ENCODE data around the gene CHST8. TPM values are rescaled to one million over a fixed set of nuclear protein-coding genes. Genes with fewer than 3 reads are reported as not detected.
"Not testable (repeated sequence)": the region's sequence is repeated elsewhere in the genome, so short reads cannot be mapped to it uniquely, and the experiment has no call there.

Gene CHST8
- total RNA-seq, 5 donors from 2014 or later (not counting 1 experiment from before 2014, with no cell fraction given) = not detected

DNA sequence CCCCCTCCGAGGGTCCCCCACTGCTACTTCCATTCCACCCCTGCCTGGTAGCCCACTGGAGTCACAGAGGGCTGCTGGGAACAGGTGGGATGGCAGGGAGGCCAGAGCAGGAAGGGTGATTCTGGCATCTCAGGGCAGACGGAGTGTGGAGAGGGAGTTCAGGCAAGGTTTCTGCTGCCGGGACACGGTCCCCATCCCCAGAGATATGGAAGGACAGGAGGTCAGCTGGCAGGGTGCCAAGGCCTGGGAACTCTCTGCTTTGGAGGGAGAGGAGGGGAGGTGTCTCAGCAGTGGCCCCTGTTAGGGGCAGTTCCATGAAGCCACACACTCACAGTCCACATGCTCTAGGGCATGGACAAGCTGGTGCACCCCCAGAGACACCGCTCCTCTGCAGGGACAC lies 68.1 kb downstream of the CHST8 start:
- Histone ChIP-seq H3K9me3 (no peaks in the 10 kb centered on the region), H3K27me3 (replicated peaks in 1 of 2; ENCODE audit: control insufficient read depth in 2 of 2, extremely low read depth in 1 of 2, insufficient read depth in 2 of 2, low read length in 1 of 2) (peaks cover 0 to 49% of the 10 kb centered on the region in 2 experiments), H3K4me3 (ENCODE audit: control insufficient read depth in 1 of 2, extremely low read depth in 1 of 2, low read length in 1 of 2) (no peak overlapping the region), H3K36me3 (ENCODE audit: control insufficient read depth in 2 of 2, extremely low read depth in 1 of 2, insufficient read depth in 1 of 2, low read length in 1 of 2) (no peaks in the 10 kb centered on the region), H3K4me1 (ENCODE audit: control insufficient read depth in 1 of 2, extremely low read depth in 1 of 2, insufficient read depth in 2 of 2, low read length in 2 of 2) (no peaks in the 10 kb centered on the region), H3K27ac (ENCODE audit: low read length) (no peak overlapping the region)
- no peak for ATAC-seq (replicated peaks in 1 of 4)
- no peak for DNase-seq
- POLR2A ChIA-PET = no interaction called here
- no peak overlapping the region for H3K4me3 Mint-ChIP-seq
- no peaks in the 10 kb centered on the region for H3K36me3 Mint-ChIP-seq
- H3K4me1 Mint-ChIP-seq = no peaks in the 10 kb centered on the region
- H3K27me3 Mint-ChIP-seq = peaks cover 17 to 27% of the 10 kb centered on the region in 2 donors
- no peak overlapping the region for H3K27ac Mint-ChIP-seq
- H3K9me3 Mint-ChIP-seq = no peaks in the 10 kb centered on the region
- CTCF ChIA-PET = no interaction called here
- 80% methylated on average over 1 of the region's 5 CpGs for WGBS (ENCODE audit: insufficient coverage)

DNA sequence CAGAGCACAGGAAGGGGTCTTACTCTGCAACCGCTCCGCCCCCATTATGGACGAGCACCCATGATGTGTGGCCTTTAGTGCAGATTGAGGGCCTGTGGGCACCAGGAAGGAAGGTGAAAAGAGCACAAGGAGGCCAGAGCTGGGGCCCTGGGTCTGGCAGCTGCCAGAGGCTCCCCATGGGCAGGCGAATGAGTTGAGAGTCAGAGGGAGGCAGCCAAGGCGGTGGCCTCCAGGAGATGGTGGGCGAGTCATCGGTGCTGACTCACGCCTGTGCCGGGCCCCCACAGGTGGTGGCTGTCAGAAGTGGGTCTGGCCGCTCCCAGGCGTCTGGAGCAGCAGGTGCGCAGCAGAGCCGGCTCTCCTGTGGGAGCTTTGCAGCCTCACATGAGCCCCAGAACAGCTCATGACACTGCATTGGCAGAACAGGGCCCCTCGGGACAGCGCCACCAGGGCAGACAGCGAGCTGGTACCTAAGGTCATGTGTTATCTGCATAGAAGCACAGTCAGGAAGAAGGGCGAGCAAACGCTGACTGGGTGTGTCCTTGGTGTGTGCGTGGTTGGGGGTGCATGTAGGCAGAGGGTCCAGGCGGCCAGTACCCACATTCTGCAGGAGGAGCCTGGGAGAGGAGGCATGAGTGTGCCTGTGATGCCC lies 68.8 kb downstream of the CHST8 start:
- Histone ChIP-seq H3K36me3 (ENCODE audit: control insufficient read depth in 2 of 2, extremely low read depth in 1 of 2, insufficient read depth in 1 of 2, low read length in 1 of 2) (no peaks in the 10 kb centered on the region), H3K27me3 (replicated peaks in 1 of 2; ENCODE audit: control insufficient read depth in 2 of 2, extremely low read depth in 1 of 2, insufficient read depth in 2 of 2, low read length in 1 of 2) (peaks cover 0 to 44% of the 10 kb centered on the region in 2 experiments), H3K4me3 (ENCODE audit: control insufficient read depth in 1 of 2, extremely low read depth in 1 of 2, low read length in 1 of 2) (no peak overlapping the region), H3K27ac (ENCODE audit: low read length) (no peak overlapping the region), H3K4me1 (ENCODE audit: control insufficient read depth in 1 of 2, extremely low read depth in 1 of 2, insufficient read depth in 2 of 2, low read length in 2 of 2) (no peaks in the 10 kb centered on the region), H3K9me3 (no peaks in the 10 kb centered on the region)
- CTCF ChIA-PET = no interaction called here
- H3K27ac Mint-ChIP-seq = no peak overlapping the region
- no peaks in the 10 kb centered on the region for H3K9me3 Mint-ChIP-seq
- POLR2A ChIA-PET = no interaction called here
- H3K36me3 Mint-ChIP-seq = no peaks in the 10 kb centered on the region
- WGBS (ENCODE audit: insufficient coverage) = 76% methylated on average over 20 of the region's 20 CpGs
- ATAC-seq (replicated peaks in 1 of 4) (no peak), DNase-seq (no peak)
- peaks cover 15 to 22% of the 10 kb centered on the region in 2 donors for H3K27me3 Mint-ChIP-seq
- H3K4me3 Mint-ChIP-seq = no peak overlapping the region
- no peaks in the 10 kb centered on the region for H3K4me1 Mint-ChIP-seq

DNA sequence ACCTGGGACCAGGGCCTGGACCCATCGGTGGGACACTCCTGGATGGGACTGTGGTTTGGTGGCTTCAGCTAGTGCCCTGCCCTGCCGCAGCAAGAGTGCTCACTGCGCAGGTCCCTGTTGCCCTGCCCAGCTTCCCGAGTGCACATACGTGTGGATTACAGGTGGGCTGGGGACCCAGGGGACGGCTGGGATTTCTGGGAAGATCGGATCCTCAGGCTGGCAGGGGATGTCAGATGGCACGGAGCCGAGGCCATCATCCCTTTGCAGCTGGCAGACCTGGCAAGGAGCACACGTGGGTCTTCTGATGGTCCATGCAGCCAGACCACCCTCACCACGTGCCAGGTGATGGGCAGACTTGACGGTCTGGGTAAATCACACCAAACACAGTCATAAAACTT lies 69.3 kb downstream of the CHST8 start:
- no peak overlapping the region for H3K27ac Mint-ChIP-seq
- no peaks in the 10 kb centered on the region for H3K9me3 ChIP-seq
- no peaks in the 10 kb centered on the region for H3K36me3 ChIP-seq (ENCODE audit: control insufficient read depth in 2 of 2, extremely low read depth in 1 of 2, insufficient read depth in 1 of 2, low read length in 1 of 2)
- no peaks in the 10 kb centered on the region for H3K4me1 Mint-ChIP-seq
- DNase-seq = no peak
- H3K36me3 Mint-ChIP-seq = no peaks in the 10 kb centered on the region
- WGBS (ENCODE audit: insufficient coverage) = 83% methylated on average over 10 of the region's 12 CpGs
- peaks cover 11 to 17% of the 10 kb centered on the region in 2 donors for H3K27me3 Mint-ChIP-seq
- no peak overlapping the region for H3K4me3 Mint-ChIP-seq
- POLR2A ChIA-PET = no interaction called here
- H3K27ac ChIP-seq (ENCODE audit: low read length) = no peak overlapping the region
- CTCF ChIA-PET = no interaction called here
- no peak for ATAC-seq (replicated peaks in 1 of 4)
- H3K9me3 Mint-ChIP-seq = no peaks in the 10 kb centered on the region
- H3K27me3 ChIP-seq (replicated peaks in 1 of 2; ENCODE audit: control insufficient read depth in 2 of 2, extremely low read depth in 1 of 2, insufficient read depth in 2 of 2, low read length in 1 of 2) = peaks cover 0 to 39% of the 10 kb centered on the region in 2 experiments
- no peak overlapping the region for H3K4me3 ChIP-seq (ENCODE audit: control insufficient read depth in 1 of 2, extremely low read depth in 1 of 2, low read length in 1 of 2)
- no peaks in the 10 kb centered on the region for H3K4me1 ChIP-seq (ENCODE audit: control insufficient read depth in 1 of 2, extremely low read depth in 1 of 2, insufficient read depth in 2 of 2, low read length in 2 of 2)

DNA sequence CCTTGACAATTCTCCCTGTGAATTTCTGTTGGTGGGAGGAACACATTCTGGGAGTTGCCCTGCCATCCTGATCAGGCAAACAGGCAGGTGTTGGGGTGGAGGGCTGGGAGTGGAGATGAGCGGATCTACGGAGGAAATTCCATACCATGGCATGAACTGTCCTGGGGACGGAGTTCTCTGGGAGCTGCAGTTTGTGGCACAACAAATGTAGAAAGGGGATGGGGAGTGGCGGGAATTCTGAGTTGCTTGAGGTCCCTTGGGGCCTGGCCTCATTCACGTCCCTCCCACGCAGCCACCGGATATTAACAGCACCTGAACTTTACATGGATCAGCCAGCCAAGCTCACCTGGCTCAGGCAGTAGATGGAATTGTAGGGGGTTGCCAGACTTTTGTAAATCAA lies 70.0 kb downstream of the CHST8 start:
- Histone ChIP-seq H3K4me1 (ENCODE audit: control insufficient read depth in 1 of 2, extremely low read depth in 1 of 2, insufficient read depth in 2 of 2, low read length in 2 of 2) (no peaks in the 10 kb centered on the region), H3K36me3 (ENCODE audit: control insufficient read depth in 2 of 2, extremely low read depth in 1 of 2, insufficient read depth in 1 of 2, low read length in 1 of 2) (no peaks in the 10 kb centered on the region), H3K27me3 (replicated peaks in 1 of 2; ENCODE audit: control insufficient read depth in 2 of 2, extremely low read depth in 1 of 2, insufficient read depth in 2 of 2, low read length in 1 of 2) (peaks cover 0 to 32% of the 10 kb centered on the region in 2 experiments), H3K4me3 (ENCODE audit: control insufficient read depth in 1 of 2, extremely low read depth in 1 of 2, low read length in 1 of 2) (no peak overlapping the region), H3K27ac (ENCODE audit: low read length) (no peak overlapping the region), H3K9me3 (no peaks in the 10 kb centered on the region)
- DNase-seq = no peak
- Mint-ChIP-seq H3K4me3 (no peak overlapping the region), H3K4me1 (no peaks in the 10 kb centered on the region), H3K36me3 (no peaks in the 10 kb centered on the region), H3K27ac (no peak overlapping the region), H3K27me3 (peaks cover 4 to 10% of the 10 kb centered on the region in 2 donors), H3K9me3 (no peaks in the 10 kb centered on the region)
- WGBS (ENCODE audit: insufficient coverage) = 95% methylated on average over 2 of the region's 7 CpGs
- ATAC-seq (replicated peaks in 1 of 4) = no peak
- CTCF ChIA-PET = no interaction called here
- POLR2A ChIA-PET = no interaction called here

DNA sequence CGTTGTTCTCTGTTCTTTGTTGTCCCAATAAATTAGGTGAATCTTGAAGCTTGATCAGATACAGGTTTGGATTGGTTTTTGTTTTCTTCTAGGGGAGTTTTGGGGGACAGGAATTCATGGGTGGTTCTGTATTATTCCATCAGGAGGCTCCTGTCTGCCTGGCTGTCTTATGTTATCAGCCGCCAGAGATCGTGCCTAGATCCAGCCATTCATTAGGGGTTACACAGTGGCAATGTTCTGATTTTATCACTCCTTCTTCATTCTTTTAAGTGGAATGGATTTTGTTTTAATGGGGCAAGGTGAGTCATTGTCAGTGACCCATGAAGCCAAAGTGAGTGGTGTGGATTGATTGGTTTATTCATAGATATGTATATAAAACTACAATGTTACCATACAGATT lies 71.9 kb downstream of the CHST8 start:
- Mint-ChIP-seq H3K4me1 (no peaks in the 10 kb centered on the region), H3K4me3 (no peak overlapping the region), H3K36me3 (no peaks in the 10 kb centered on the region), H3K27me3 (peaks cover 0 to 5% of the 10 kb centered on the region in 2 donors), H3K27ac (no peak overlapping the region), H3K9me3 (no peaks in the 10 kb centered on the region)
- ATAC-seq (replicated peaks in 1 of 4) (no peak), DNase-seq (no peak)
- Histone ChIP-seq H3K27me3 (replicated peaks in 1 of 2; ENCODE audit: control insufficient read depth in 2 of 2, extremely low read depth in 1 of 2, insufficient read depth in 2 of 2, low read length in 1 of 2) (peaks cover 0 to 21% of the 10 kb centered on the region in 2 experiments), H3K27ac (ENCODE audit: low read length) (no peak overlapping the region), H3K4me3 (ENCODE audit: control insufficient read depth in 1 of 2, extremely low read depth in 1 of 2, low read length in 1 of 2) (no peak overlapping the region), H3K36me3 (ENCODE audit: control insufficient read depth in 2 of 2, extremely low read depth in 1 of 2, insufficient read depth in 1 of 2, low read length in 1 of 2) (no peaks in the 10 kb centered on the region), H3K9me3 (no peaks in the 10 kb centered on the region), H3K4me1 (ENCODE audit: control insufficient read depth in 1 of 2, extremely low read depth in 1 of 2, insufficient read depth in 2 of 2, low read length in 2 of 2) (no peaks in the 10 kb centered on the region)
- WGBS (ENCODE audit: insufficient coverage) = 50% methylated on average over 1 of the region's 3 CpGs
- POLR2A ChIA-PET = no interaction called here
- CTCF ChIA-PET = no interaction called here

DNA sequence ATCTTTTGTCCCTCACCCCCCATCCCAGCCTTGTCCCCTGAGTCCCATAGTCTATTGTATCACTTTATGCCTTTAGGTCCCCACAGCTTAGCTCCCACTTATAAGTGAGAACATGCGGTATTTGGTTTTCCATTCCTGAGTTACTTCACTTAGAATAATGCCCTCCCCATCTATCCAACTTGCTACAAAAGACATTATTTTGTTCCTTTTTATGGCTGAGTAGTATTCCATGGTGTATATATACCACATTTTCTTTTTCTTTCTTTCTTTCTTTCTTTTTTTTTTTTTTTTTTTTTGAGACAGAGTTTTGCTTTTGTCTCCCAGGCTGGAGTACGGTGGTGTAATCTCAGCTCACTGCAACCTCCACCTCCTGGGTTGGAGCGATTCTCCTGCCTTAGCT lies 73.8 kb downstream of the CHST8 start:
- H3K36me3 Mint-ChIP-seq; H3K4me1 ChIP-seq (ENCODE audit: control insufficient read depth in 1 of 2, extremely low read depth in 1 of 2, insufficient read depth in 2 of 2, low read length in 2 of 2); H3K36me3 ChIP-seq (ENCODE audit: control insufficient read depth in 2 of 2, extremely low read depth in 1 of 2, insufficient read depth in 1 of 2, low read length in 1 of 2); ATAC-seq (replicated peaks in 1 of 4); H3K27ac Mint-ChIP-seq; H3K4me3 ChIP-seq (ENCODE audit: control insufficient read depth in 1 of 2, extremely low read depth in 1 of 2, low read length in 1 of 2); H3K27ac ChIP-seq (ENCODE audit: low read length); H3K4me3 Mint-ChIP-seq; H3K27me3 Mint-ChIP-seq; CTCF ChIA-PET; DNase-seq; H3K9me3 ChIP-seq; POLR2A ChIA-PET; H3K4me1 Mint-ChIP-seq; H3K9me3 Mint-ChIP-seq: not testable (repeated sequence)
- peaks cover 0 to 20% of the 10 kb centered on the region in 2 experiments for H3K27me3 ChIP-seq (replicated peaks in 1 of 2; ENCODE audit: control insufficient read depth in 2 of 2, extremely low read depth in 1 of 2, insufficient read depth in 2 of 2, low read length in 1 of 2)
- WGBS (ENCODE audit: insufficient coverage) = no CpG with 5 or more reads among the region's 3 CpGs

DNA sequence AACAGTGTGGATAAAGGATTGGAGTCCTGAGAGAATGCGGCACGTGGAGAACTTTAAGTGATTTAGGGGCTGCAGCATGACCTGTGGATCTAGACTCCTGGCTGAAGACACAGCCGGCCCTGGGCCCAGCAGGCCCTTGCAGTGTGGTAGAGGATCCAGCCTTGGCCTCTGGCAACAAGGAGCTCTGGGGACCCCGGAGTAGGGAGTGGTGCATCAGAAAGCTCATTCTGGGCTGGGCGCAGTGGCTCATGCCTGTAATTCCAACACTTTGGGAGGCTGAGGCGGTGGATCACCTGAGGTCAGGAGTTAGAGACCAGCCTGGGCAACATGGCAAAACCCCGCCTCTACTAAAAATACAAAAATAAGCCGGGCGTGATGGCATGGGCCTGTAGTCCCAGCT lies 76.0 kb downstream of the CHST8 start:
- ChIA-PET CTCF (no interaction called here), POLR2A (no interaction called here)
- Histone ChIP-seq H3K27ac (ENCODE audit: low read length) (no peak overlapping the region), H3K4me3 (ENCODE audit: control insufficient read depth in 1 of 2, extremely low read depth in 1 of 2, low read length in 1 of 2) (no peak overlapping the region), H3K9me3 (no peaks in the 10 kb centered on the region), H3K4me1 (ENCODE audit: control insufficient read depth in 1 of 2, extremely low read depth in 1 of 2, insufficient read depth in 2 of 2, low read length in 2 of 2) (no peaks in the 10 kb centered on the region), H3K27me3 (replicated peaks in 1 of 2; ENCODE audit: control insufficient read depth in 2 of 2, extremely low read depth in 1 of 2, insufficient read depth in 2 of 2, low read length in 1 of 2) (peaks cover 0 to 25% of the 10 kb centered on the region in 2 experiments), H3K36me3 (ENCODE audit: control insufficient read depth in 2 of 2, extremely low read depth in 1 of 2, insufficient read depth in 1 of 2, low read length in 1 of 2) (no peaks in the 10 kb centered on the region)
- 74% methylated on average over 3 of the region's 9 CpGs for WGBS (ENCODE audit: insufficient coverage)
- no peaks in the 10 kb centered on the region for H3K36me3 Mint-ChIP-seq
- H3K4me3 Mint-ChIP-seq = no peak overlapping the region
- no peak overlapping the region for H3K27ac Mint-ChIP-seq
- no peak for ATAC-seq (replicated peaks in 1 of 4)
- H3K4me1 Mint-ChIP-seq = no peaks in the 10 kb centered on the region
- H3K9me3 Mint-ChIP-seq = no peaks in the 10 kb centered on the region
- peaks cover 0 to 10% of the 10 kb centered on the region in 2 donors for H3K27me3 Mint-ChIP-seq
- DNase-seq = no peak
